Memory B cell (primary cell): Measurements from ENCODE around the gene ARHGAP19.
A peak's percentile ranks its signal among the peaks of the same experiment; 100 is the strongest.
"Not testable (repeated sequence)": the region's sequence is repeated elsewhere in the genome, so short reads cannot be mapped to it uniquely, and the experiment has no call there.

Experiments used
- ATAC-seq: fragments of 150-1000 bp; cut with Tn5 transposase; 2 replicates; pipeline ENCODE4 v1.10.0; 2021; ENCODE audit warnings: low read depth, mild to moderate bottlenecking, moderate library complexity
- DNase-seq, 2 donors: peaks; one replicate each; pipeline ENCODE4 v3.0.0; 2022; ENCODE audit warnings: low spot score in 2 of 2
- H3K27ac Mint-ChIP-seq: one replicate; pipeline ENCODE4 v1.8.0; 2022; ENCODE audit warnings: mild to moderate bottlenecking, moderate library complexity, mixed read lengths
- H3K27me3 Mint-ChIP-seq: one replicate; pipeline ENCODE4 v1.8.0; 2022; ENCODE audit warnings: mixed read lengths
- H3K36me3 Mint-ChIP-seq: one replicate; pipeline ENCODE4 v1.8.0; 2022; ENCODE audit warnings: mild to moderate bottlenecking, mixed read lengths
- H3K4me1 Mint-ChIP-seq: one replicate; pipeline ENCODE4 v1.8.0; 2022; ENCODE audit warnings: mixed read lengths
- H3K4me3 Mint-ChIP-seq: one replicate; pipeline ENCODE4 v1.8.0; 2022; ENCODE audit warnings: mild to moderate bottlenecking, moderate library complexity, mixed read lengths
- H3K9me3 Mint-ChIP-seq: one replicate; pipeline ENCODE4 v1.8.0; 2022; ENCODE audit warnings: mixed read lengths

The ARHGAP19 gene

GRCh38 chr10:97311111-97311626 lies 18.7 kb upstream of the ARHGAP19 start:
- Mint-ChIP-seq H3K4me3 (no peak overlapping the region), H3K9me3 (no peaks in the 10 kb centered on the region), H3K36me3 (no peaks in the 10 kb centered on the region), H3K27me3 (no peaks in the 10 kb centered on the region), H3K4me1 (no peaks in the 10 kb centered on the region), H3K27ac (no peak overlapping the region)
- ATAC-seq (no peak), DNase-seq (no peak)

- no peaks in the 10 kb centered on the region for H3K36me3 Mint-ChIP-seq
- no peaks in the 10 kb centered on the region for H3K4me1 Mint-ChIP-seq
- ATAC-seq (no peak), DNase-seq (no peak)
- H3K9me3 Mint-ChIP-seq = no peaks in the 10 kb centered on the region
- H3K4me3 Mint-ChIP-seq = no peak overlapping the region
- H3K27me3 Mint-ChIP-seq = no peaks in the 10 kb centered on the region
- no peak overlapping the region for H3K27ac Mint-ChIP-seq
Measured at GRCh38 chr10:97307866-97308780, 15.7 kb upstream of the ARHGAP19 start.

GRCh38 chr10:97307441-97307840 lies 15.0 kb upstream of the ARHGAP19 start:
- H3K4me3 Mint-ChIP-seq = no peak overlapping the region
- no peak for DNase-seq
- no peaks in the 10 kb centered on the region for H3K27me3 Mint-ChIP-seq
- H3K27ac Mint-ChIP-seq = no peak overlapping the region
- no peaks in the 10 kb centered on the region for H3K36me3 Mint-ChIP-seq
- H3K9me3 Mint-ChIP-seq = no peaks in the 10 kb centered on the region
- no peaks in the 10 kb centered on the region for H3K4me1 Mint-ChIP-seq
- ATAC-seq = no peak

GRCh38 chr10:97302088-97302791 lies 9.8 kb upstream of the ARHGAP19 start:
- Mint-ChIP-seq H3K9me3 (no peaks in the 10 kb centered on the region), H3K4me3 (no peak overlapping the region), H3K36me3 (no peaks in the 10 kb centered on the region), H3K27me3 (peaks cover 1% of the 10 kb centered on the region), H3K4me1 (no peaks in the 10 kb centered on the region), H3K27ac (no peak overlapping the region)
- DNase-seq (no peak), ATAC-seq (no peak)

GRCh38 chr10:97300980-97301379 lies 8.5 kb upstream of the ARHGAP19 start:
- Mint-ChIP-seq H3K36me3 (no peaks in the 10 kb centered on the region), H3K4me3 (no peak overlapping the region), H3K27me3 (peaks cover 1% of the 10 kb centered on the region), H3K27ac (no peak overlapping the region), H3K9me3 (no peaks in the 10 kb centered on the region), H3K4me1 (no peaks in the 10 kb centered on the region)
- no peak for DNase-seq
- ATAC-seq = no peak

GRCh38 chr10:97298223-97298571 lies 5.8 kb upstream of the ARHGAP19 start:
- Mint-ChIP-seq H3K27me3 (peaks cover 1% of the 10 kb centered on the region), H3K9me3 (no peaks in the 10 kb centered on the region), H3K36me3 (no peaks in the 10 kb centered on the region), H3K4me3 (no peak overlapping the region), H3K4me1 (no peaks in the 10 kb centered on the region), H3K27ac (no peak overlapping the region)
- DNase-seq = no peak
- ATAC-seq = no peak

- Mint-ChIP-seq H3K36me3 (no peaks in the 10 kb centered on the region), H3K27me3 (peaks cover 1% of the 10 kb centered on the region), H3K27ac (no peak overlapping the region), H3K9me3 (no peaks in the 10 kb centered on the region), H3K4me1 (peaks cover 2% of the 10 kb centered on the region), H3K4me3 (no peak overlapping the region)
- DNase-seq (no peak), ATAC-seq (no peak)
Measured at GRCh38 chr10:97297556-97298222, 5.3 kb upstream of the ARHGAP19 start.

GRCh38 chr10:97292862-97293198 lies 393 bp upstream of the ARHGAP19 start:
- peaks cover 17% of the 10 kb centered on the region for H3K4me1 Mint-ChIP-seq
- peak overlapping the region; percentile 70 for H3K27ac Mint-ChIP-seq
- no peaks in the 10 kb centered on the region for H3K9me3 Mint-ChIP-seq
- ATAC-seq (no peak), DNase-seq (no peak)
- H3K4me3 Mint-ChIP-seq = peak overlapping the region; percentile 96
- H3K36me3 Mint-ChIP-seq = peaks cover 2% of the 10 kb centered on the region
- H3K27me3 Mint-ChIP-seq = no peaks in the 10 kb centered on the region

GRCh38 chr10:97291357-97292096 lies 910 bp downstream of the ARHGAP19 start:
- ATAC-seq (no peak), DNase-seq (no peak)
- peaks cover 2% of the 10 kb centered on the region for H3K36me3 Mint-ChIP-seq
- H3K4me3 Mint-ChIP-seq = peak overlapping the region; percentile 96
- no peaks in the 10 kb centered on the region for H3K9me3 Mint-ChIP-seq
- no peaks in the 10 kb centered on the region for H3K27me3 Mint-ChIP-seq
- H3K4me1 Mint-ChIP-seq = peaks cover 17% of the 10 kb centered on the region
- H3K27ac Mint-ChIP-seq = peak overlapping the region; percentile 70

- not testable (repeated sequence) for H3K9me3 Mint-ChIP-seq
Measured at GRCh38 chr10:97290576-97291356, 1.7 kb downstream of the ARHGAP19 start.

GRCh38 chr10:97290076-97290475 lies 2.4 kb downstream of the ARHGAP19 start:
- H3K4me3 Mint-ChIP-seq, ATAC-seq, H3K9me3 Mint-ChIP-seq, H3K27me3 Mint-ChIP-seq, H3K27ac Mint-ChIP-seq, DNase-seq, H3K36me3 Mint-ChIP-seq: not testable (repeated sequence)
- peaks cover 17% of the 10 kb centered on the region for H3K4me1 Mint-ChIP-seq

More at GRCh38 chr10:97290576-97291356, 1.7 kb downstream of the ARHGAP19 start:
- ATAC-seq, H3K27ac Mint-ChIP-seq, H3K36me3 Mint-ChIP-seq, DNase-seq, H3K27me3 Mint-ChIP-seq: not testable (repeated sequence)
- H3K4me3 Mint-ChIP-seq = peak overlapping the region; percentile 17
- H3K4me1 Mint-ChIP-seq = peaks cover 17% of the 10 kb centered on the region

GRCh38 chr10:97280783-97281182 lies 11.7 kb downstream of the ARHGAP19 start:
- Mint-ChIP-seq H3K27ac (no peak overlapping the region), H3K4me3 (no peak overlapping the region), H3K36me3 (no peaks in the 10 kb centered on the region), H3K9me3 (no peaks in the 10 kb centered on the region), H3K27me3 (no peaks in the 10 kb centered on the region), H3K4me1 (peaks cover 4% of the 10 kb centered on the region)
- DNase-seq (no peak), ATAC-seq (no peak)
